ENCODE data around the gene CC2D1A.

Gene CC2D1A

GRCh38 chr19:13880059-13881043 is 25.6 kb upstream of the CC2D1A start:
- DNase-seq: peak; percentile 97

GRCh38 chr19:13881251-13881691 is 24.7 kb upstream of the CC2D1A start:
- peak; percentile 68 for DNase-seq

- peak; percentile 27 for DNase-seq
These were observed 24.1 kb upstream of the CC2D1A start for GRCh38 chr19:13881692-13882418.

GRCh38 chr19:13882419-13882795 is 23.6 kb upstream of the CC2D1A start:
- no peak for DNase-seq

GRCh38 chr19:13882836-13883235 is 23.2 kb upstream of the CC2D1A start:
- DNase-seq: no peak

GRCh38 chr19:13883516-13884064 is 22.4 kb upstream of the CC2D1A start:
- DNase-seq: peak; percentile 54

- DNase-seq: peak; percentile 92
These were observed 21.0 kb upstream of the CC2D1A start for GRCh38 chr19:13884726-13885591.

GRCh38 chr19:13885826-13886365 is 20.1 kb upstream of the CC2D1A start:
- DNase-seq: no peak

- peak; percentile 29 for DNase-seq
These were observed 19.0 kb upstream of the CC2D1A start for GRCh38 chr19:13887018-13887436.

GRCh38 chr19:13887517-13887916 is 18.5 kb upstream of the CC2D1A start:
- peak; percentile 29 for DNase-seq

GRCh38 chr19:13888281-13888680 is 17.7 kb upstream of the CC2D1A start:
- DNase-seq: peak; percentile 98

GRCh38 chr19:13890136-13890535 is 15.9 kb upstream of the CC2D1A start:
- peak; percentile 18 for DNase-seq

- no peak for DNase-seq
These were observed 13.1 kb upstream of the CC2D1A start for GRCh38 chr19:13892870-13893269.

- no peak for DNase-seq
These were observed 11.4 kb upstream of the CC2D1A start for GRCh38 chr19:13894552-13894951.

GRCh38 chr19:13896227-13896626 is 9.8 kb upstream of the CC2D1A start:
- DNase-seq: no peak

GRCh38 chr19:13899393-13899792 is 6.6 kb upstream of the CC2D1A start:
- DNase-seq: peak; percentile 60

GRCh38 chr19:13899912-13900584 is 6.0 kb upstream of the CC2D1A start:
- DNase-seq: no peak

GRCh38 chr19:13902993-13903555 is 2.9 kb upstream of the CC2D1A start:
- DNase-seq: peak; percentile 65

- DNase-seq: peak; percentile 69
These were observed 512 bp downstream of the CC2D1A start for GRCh38 chr19:13906521-13906904.

- no peak for DNase-seq
These were observed 909 bp downstream of the CC2D1A start for GRCh38 chr19:13906910-13907309.

GRCh38 chr19:13908674-13909073 is 2.7 kb downstream of the CC2D1A start:
- no peak for DNase-seq

Measured in NCI-H69 (cell line).